SU-DHL-6 (cell line): ENCODE data around the gene NPHP4.

Experiments used
- H2AFZ ChIP-seq: fragments of 200-600 bp; sonication (generic); 2 replicates; pipeline ENCODE4 v1.6.1; 2014; ENCODE audit warnings: low read depth, mild to moderate bottlenecking, moderate library complexity, mixed read lengths, antibody characterized with exemption, low read length; ENCODE audit not compliant: severe bottlenecking
- H3F3A ChIP-seq: fragments of 200-600 bp; shearing (Covaris generic); 2 replicates; pipeline ENCODE4 v1.6.0; 2016; ENCODE audit warnings: antibody characterized with exemption, mild to moderate bottlenecking; ENCODE audit not compliant: insufficient read depth
- H3K27ac ChIP-seq: fragments of 200-600 bp; sonication (generic); 2 replicates; pipeline ENCODE4 v1.5.1; 2016; ENCODE audit warnings: low read depth, mild to moderate bottlenecking, low read length, moderate library complexity, mixed read lengths
- H3K27me3 ChIP-seq: fragments of 200-600 bp; sonication (generic), shearing (Covaris generic); 2 replicates; pipeline ENCODE4 v1.6.0; 2014; ENCODE audit warnings: mild to moderate bottlenecking, low read length
- H3K36me3 ChIP-seq: fragments of 200-600 bp; sonication (generic); 2 replicates; pipeline ENCODE4 v1.6.1; 2014; ENCODE audit warnings: mild to moderate bottlenecking, low read length, mixed read lengths
- H3K4me2 ChIP-seq: fragments of 300-600, 200-600 bp; shearing (Covaris generic), sonication (generic); 2 replicates; pipeline ENCODE4 v1.6.0; 2014; ENCODE audit warnings: low read length, low read depth, mild to moderate bottlenecking; ENCODE audit not compliant: poor library complexity, severe bottlenecking
- H3K4me3 ChIP-seq: fragments of 200-600 bp; sonication (generic); 2 replicates; pipeline ENCODE4 v1.5.1; 2014; ENCODE audit warnings: antibody characterized with exemption, low read length, mild to moderate bottlenecking, mixed read lengths; ENCODE audit not compliant: insufficient read depth, poor library complexity, severe bottlenecking
- H3K79me2 ChIP-seq: fragments of 200-600 bp; sonication (generic); 2 replicates; pipeline ENCODE4 v1.6.1; 2014; ENCODE audit warnings: mild to moderate bottlenecking, low read length, moderate library complexity; ENCODE audit not compliant: insufficient read depth
- H3K9ac ChIP-seq: fragments of 200-600 bp; sonication (generic); 2 replicates; pipeline ENCODE4 v1.7.0; 2014; ENCODE audit warnings: mild to moderate bottlenecking, low read length
- H3K9me2 ChIP-seq: fragments of 200-600 bp; sonication (generic); replicated peaks from 2 replicates; pipeline ENCODE4 v1.6.1; 2014; ENCODE audit warnings: low read length; ENCODE audit not compliant: insufficient read depth
- H3K9me3 ChIP-seq: fragments of 200-600 bp; sonication (generic); 2 replicates; pipeline ENCODE4 v1.6.1; 2014; ENCODE audit warnings: low read length, mixed read lengths; ENCODE audit not compliant: insufficient read depth
- H4K20me1 ChIP-seq: fragments of 200-600 bp; sonication (generic); 2 replicates; pipeline ENCODE4 v1.6.1; 2014; ENCODE audit warnings: low read depth, mild to moderate bottlenecking, antibody characterized with exemption, low read length, moderate library complexity, mixed read lengths
- EZH2phosphoT487 ChIP-seq: fragments of 200-600 bp; sonication (generic), shearing (Covaris generic); conservative IDR thresholded peaks from 2 replicates; pipeline ENCODE4 v1.6.1; 2018; ENCODE audit warnings: mild to moderate bottlenecking, antibody characterized with exemption, low read length, moderate library complexity, mixed read lengths
- TF ChIP-seq, protein P1 (sequence below): fragments of 200-600 bp; sonication (generic); IDR thresholded peaks from one replicate; pipeline ENCODE4 v1.5.1; 2017; ENCODE audit warnings: antibody characterized with exemption, mild to moderate bottlenecking, low read length, moderate library complexity; ENCODE audit not compliant: insufficient read depth, poor library complexity, severe bottlenecking

NPHP4 gene

DNA sequence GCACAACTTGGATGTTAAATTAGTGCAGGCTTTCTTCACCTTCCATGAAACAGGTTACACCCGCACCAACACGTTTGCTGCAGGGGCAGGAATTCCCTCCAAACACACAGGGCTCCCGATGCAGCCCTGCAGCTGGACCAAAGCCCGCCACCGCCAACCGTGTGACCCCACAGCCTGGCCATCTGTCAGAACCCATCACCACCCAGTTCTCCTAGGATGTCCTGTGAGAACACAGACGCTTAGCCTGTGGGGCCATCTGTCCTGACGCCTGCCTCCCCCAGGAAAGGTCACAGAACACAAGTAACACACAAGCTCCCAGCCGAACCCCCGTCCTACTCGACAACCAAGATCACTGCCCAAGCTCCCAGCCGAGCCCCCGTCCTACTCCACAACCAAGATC is 108.1 kb downstream of the NPHP4 start:
- no peaks in the 10 kb centered on the region for H3K36me3 ChIP-seq
- H3K9me3 ChIP-seq, result no peaks in the 10 kb centered on the region
- no peaks in the 10 kb centered on the region for H4K20me1 ChIP-seq
- H3K4me2 ChIP-seq, result no peak overlapping the region
- no peak overlapping the region for H3K9ac ChIP-seq
- H3K27me3 ChIP-seq, result no peaks in the 10 kb centered on the region
- no peak overlapping the region for H3K27ac ChIP-seq
- no peak overlapping the region for H3K4me3 ChIP-seq
- no peak overlapping the region for H2AFZ ChIP-seq
- no peaks in the 10 kb centered on the region for H3K9me2 ChIP-seq
- H3K79me2 ChIP-seq, result no peaks in the 10 kb centered on the region
- TF ChIP-seq EZH2phosphoT487, result no peak
- TF ChIP-seq, protein P1, sequence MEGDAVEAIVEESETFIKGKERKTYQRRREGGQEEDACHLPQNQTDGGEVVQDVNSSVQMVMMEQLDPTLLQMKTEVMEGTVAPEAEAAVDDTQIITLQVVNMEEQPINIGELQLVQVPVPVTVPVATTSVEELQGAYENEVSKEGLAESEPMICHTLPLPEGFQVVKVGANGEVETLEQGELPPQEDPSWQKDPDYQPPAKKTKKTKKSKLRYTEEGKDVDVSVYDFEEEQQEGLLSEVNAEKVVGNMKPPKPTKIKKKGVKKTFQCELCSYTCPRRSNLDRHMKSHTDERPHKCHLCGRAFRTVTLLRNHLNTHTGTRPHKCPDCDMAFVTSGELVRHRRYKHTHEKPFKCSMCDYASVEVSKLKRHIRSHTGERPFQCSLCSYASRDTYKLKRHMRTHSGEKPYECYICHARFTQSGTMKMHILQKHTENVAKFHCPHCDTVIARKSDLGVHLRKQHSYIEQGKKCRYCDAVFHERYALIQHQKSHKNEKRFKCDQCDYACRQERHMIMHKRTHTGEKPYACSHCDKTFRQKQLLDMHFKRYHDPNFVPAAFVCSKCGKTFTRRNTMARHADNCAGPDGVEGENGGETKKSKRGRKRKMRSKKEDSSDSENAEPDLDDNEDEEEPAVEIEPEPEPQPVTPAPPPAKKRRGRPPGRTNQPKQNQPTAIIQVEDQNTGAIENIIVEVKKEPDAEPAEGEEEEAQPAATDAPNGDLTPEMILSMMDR, result no peak
- no peaks in the 10 kb centered on the region for H3F3A ChIP-seq

DNA sequence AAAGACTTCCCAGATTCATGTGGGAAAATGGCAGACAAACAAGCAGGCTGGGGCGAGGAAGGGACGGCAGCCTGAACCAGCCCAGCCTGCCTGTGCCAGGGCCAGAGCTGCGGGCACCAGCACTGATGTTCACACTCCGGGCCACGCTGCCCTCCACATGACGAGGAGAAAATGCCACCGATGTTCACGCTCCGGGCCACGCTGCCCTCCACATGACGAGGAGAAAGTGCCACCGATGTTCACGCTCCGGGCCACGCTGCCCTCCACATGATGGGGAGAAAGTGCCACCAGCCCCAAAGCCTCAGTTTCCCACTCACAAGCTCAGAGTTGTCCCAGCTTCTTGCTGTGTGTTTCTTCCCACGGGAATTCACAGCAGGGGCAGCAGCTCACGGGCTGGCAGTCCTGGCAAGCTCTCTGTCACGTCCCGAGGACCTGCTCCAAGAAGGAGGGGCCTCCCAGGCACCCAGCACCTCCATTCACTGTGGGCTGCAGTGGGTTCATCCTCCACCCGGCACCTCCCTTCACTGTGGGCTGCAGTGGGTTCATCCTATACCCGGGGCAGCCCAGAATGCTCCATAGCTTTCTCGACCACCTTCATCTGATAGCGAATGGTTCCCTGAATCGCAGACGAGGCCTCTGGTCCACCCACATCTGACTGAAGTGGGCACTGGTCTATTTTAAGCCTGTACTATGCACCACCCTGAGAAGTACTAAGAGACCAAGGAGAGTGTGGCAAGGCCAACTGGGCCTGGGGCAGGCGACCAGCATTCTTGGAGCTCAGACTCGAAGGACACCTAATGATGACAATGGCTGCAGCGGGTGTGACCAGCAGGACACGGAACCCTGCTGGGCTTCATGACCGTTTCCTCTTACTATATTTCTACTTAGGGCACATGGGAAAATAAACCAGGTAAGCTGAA is 108.8 kb downstream of the NPHP4 start:
- no peak overlapping the region for H3K4me2 ChIP-seq
- no peak overlapping the region for H3K4me3 ChIP-seq
- no peaks in the 10 kb centered on the region for H3K27me3 ChIP-seq
- no peaks in the 10 kb centered on the region for H4K20me1 ChIP-seq
- no peak overlapping the region for H3K9ac ChIP-seq
- no peaks in the 10 kb centered on the region for H3K79me2 ChIP-seq
- no peaks in the 10 kb centered on the region for H3K9me3 ChIP-seq
- H3F3A ChIP-seq, result no peaks in the 10 kb centered on the region
- TF ChIP-seq, protein P1, result no peak
- TF ChIP-seq EZH2phosphoT487, result no peak
- H3K36me3 ChIP-seq, result no peaks in the 10 kb centered on the region
- no peak overlapping the region for H3K27ac ChIP-seq
- no peaks in the 10 kb centered on the region for H3K9me2 ChIP-seq
- no peak overlapping the region for H2AFZ ChIP-seq

- Histone ChIP-seq H3K4me2 (no peak overlapping the region), H3K79me2 (no peaks in the 10 kb centered on the region), H3F3A (no peaks in the 10 kb centered on the region), H3K27ac (no peak overlapping the region), H3K36me3 (no peaks in the 10 kb centered on the region), H3K4me3 (no peak overlapping the region), H3K9ac (no peak overlapping the region), H2AFZ (no peak overlapping the region), H3K27me3 (no peaks in the 10 kb centered on the region), H3K9me2 (no peaks in the 10 kb centered on the region), H3K9me3 (no peaks in the 10 kb centered on the region), H4K20me1 (no peaks in the 10 kb centered on the region)
- TF ChIP-seq, protein P1, result no peak
- no peak for TF ChIP-seq EZH2phosphoT487
These were observed 109.7 kb downstream of the NPHP4 start for GRCh38 chr1:5882367-5883128.
